Mucosa of stomach (tissue), 1 donor: ENCODE data around the gene SLC2A10.

Experiments used
- H3K27me3 ChIP-seq: one replicate; pipeline ENCODE4 v1.7.0; 2013; ENCODE audit warnings: mild to moderate bottlenecking, low read length; ENCODE audit not compliant: control insufficient read depth, insufficient read depth
- H3K36me3 ChIP-seq: one replicate; pipeline ENCODE4 v1.7.0; 2013; ENCODE audit warnings: low read length; ENCODE audit not compliant: control insufficient read depth, insufficient read depth
- H3K4me1 ChIP-seq: one replicate; pipeline ENCODE4 v1.7.0; 2013; ENCODE audit warnings: mild to moderate bottlenecking, low read length; ENCODE audit not compliant: control insufficient read depth, insufficient read depth
- H3K4me3 ChIP-seq: one replicate; pipeline ENCODE4 v1.7.0; 2013; ENCODE audit warnings: low read length
- H3K9ac ChIP-seq: one replicate; pipeline ENCODE4 v1.7.0; 2013; ENCODE audit warnings: mild to moderate bottlenecking, low read length, moderate library complexity
- H3K9me3 ChIP-seq: one replicate; pipeline ENCODE4 v1.7.0; 2013; ENCODE audit warnings: mild to moderate bottlenecking, low read length, moderate library complexity; ENCODE audit not compliant: control insufficient read depth
- donor health status: Pancreatic carcinoma.

SLC2A10 gene

DNA sequence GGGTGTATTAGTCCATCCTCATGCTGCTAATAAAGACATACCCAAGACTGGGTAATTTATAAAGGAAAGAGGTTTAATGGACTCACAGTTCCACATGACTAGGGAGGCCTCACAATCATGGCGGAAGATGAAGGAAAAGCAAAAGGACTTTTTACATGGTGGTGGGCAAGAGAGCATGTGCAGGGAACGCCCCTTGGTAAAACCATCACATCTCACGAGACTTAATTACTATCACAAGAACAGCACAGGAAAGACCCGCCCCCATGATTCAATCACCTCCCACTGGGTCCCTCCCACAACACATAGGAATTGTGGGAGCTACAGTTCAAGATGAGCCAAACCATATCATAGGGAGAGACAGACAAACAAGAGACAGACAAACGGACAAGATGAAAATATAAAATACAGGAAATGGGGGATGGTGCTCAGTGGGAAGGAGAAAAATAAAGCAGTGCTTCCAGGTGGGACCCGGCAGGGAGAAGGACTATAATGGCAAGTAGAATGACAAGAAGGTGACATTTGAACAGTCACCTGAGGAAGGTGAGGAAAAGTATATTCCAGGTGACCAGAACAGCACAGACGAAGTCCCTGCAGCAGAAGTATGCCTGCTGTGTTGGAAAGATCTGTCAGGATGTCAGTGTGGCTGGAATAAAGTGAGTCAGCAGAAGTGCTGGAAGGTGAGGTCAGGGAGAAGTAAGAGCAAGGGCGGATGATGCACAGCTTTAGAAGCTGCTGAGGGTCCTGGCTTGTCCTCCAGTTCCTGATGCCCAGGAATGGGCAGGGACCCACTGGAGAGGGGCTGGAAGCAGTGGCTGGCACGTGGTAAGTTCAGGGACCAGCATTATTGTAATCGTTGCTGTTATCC lies 61.1 kb downstream of the SLC2A10 start:
- no peaks in the 10 kb centered on the region for H3K4me1 ChIP-seq
- no peak overlapping the region for H3K4me3 ChIP-seq
- H3K27me3 ChIP-seq, result no peaks in the 10 kb centered on the region
- no peaks in the 10 kb centered on the region for H3K9me3 ChIP-seq
- no peaks in the 10 kb centered on the region for H3K36me3 ChIP-seq
- H3K9ac ChIP-seq, result no peak overlapping the region

DNA sequence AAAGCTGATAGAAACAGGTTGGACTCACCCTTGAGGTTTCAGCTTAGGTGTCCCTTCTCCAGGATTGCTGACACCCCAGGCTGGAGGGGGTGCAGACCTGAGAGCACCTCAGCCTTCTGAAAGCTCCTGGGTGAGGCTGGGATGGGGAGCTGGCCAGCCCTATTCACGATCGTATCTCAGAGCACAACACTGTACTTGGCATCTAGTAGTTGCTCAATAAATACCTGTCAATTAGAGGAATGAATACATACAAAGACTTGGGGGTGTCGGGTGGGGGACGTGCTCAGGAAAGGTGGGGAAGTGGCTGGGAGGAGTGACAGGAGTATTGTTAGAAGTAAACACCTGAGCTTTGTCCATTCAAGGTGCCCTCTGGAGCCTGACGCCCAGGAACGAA lies 61.7 kb downstream of the SLC2A10 start:
- Histone ChIP-seq H3K9ac (no peak overlapping the region), H3K4me1 (no peaks in the 10 kb centered on the region), H3K27me3 (no peaks in the 10 kb centered on the region), H3K4me3 (no peak overlapping the region), H3K36me3 (no peaks in the 10 kb centered on the region), H3K9me3 (no peaks in the 10 kb centered on the region)

DNA sequence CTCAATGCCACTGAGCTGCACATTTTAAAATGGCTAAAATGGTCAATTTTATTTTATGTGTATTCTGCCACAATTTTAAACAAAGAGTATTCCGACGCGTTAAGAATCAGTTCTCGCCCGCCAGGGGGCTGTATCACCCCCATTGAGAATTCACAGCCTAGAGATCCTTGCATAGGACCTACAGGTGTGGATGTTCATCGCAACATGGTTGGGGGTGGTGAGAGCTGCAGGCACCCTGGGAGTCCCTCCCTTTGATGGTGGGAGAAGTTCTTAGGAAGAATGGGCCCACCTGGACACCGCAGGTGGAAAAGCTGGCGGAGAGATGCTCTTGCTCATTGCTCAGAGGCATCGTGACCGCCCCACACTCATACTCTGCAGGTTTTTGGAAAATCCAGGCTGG lies 63.5 kb downstream of the SLC2A10 start:
- no peaks in the 10 kb centered on the region for H3K36me3 ChIP-seq
- H3K27me3 ChIP-seq, result no peaks in the 10 kb centered on the region
- no peaks in the 10 kb centered on the region for H3K9me3 ChIP-seq
- no peak overlapping the region for H3K4me3 ChIP-seq
- H3K9ac ChIP-seq, result no peak overlapping the region
- no peaks in the 10 kb centered on the region for H3K4me1 ChIP-seq

DNA sequence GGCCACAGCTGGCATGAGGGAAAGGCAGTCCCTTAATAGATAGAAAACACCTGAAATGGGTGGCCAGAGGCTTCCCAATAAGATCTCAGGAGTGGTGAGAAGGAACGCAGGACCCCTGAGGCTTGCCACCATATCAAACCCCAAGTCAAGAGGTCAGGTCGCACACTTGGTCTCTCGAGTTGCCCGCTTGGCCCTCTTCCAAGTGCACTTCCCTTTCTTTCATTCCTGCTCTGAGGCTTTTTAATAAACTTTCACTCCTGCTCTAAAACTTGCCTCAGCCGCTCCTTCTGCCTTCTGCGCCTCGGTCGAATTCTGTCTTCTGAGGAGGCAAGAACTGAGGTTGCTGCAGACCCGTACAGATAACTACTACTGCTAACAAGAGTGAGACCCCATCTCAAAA lies 64.2 kb downstream of the SLC2A10 start:
- no peak overlapping the region for H3K9ac ChIP-seq

DNA sequence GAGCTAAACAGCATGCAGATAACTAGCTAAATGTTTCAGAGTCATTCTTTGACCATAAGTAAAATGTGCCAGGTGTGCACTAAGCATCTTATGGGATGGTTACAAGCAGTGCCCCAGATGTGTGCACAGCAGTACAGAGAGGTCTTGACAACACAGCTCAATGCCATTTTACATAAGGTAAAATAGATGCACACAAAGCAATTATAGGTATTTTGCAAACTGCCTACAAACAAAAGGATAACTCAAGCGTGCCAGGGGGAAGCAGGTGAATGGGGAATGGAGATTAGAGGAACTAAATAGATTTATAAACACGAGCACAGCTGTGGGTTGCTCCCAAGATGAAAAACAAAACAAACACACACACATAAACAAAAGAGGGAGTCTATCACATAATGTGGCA lies 64.8 kb downstream of the SLC2A10 start:
- no peak overlapping the region for H3K9ac ChIP-seq
- H3K4me3 ChIP-seq, result no peak overlapping the region
- H3K36me3 ChIP-seq, result no peaks in the 10 kb centered on the region
- H3K4me1 ChIP-seq, result no peaks in the 10 kb centered on the region
- H3K9me3 ChIP-seq, result no peaks in the 10 kb centered on the region
- no peaks in the 10 kb centered on the region for H3K27me3 ChIP-seq

More for the DNA sequence above, 64.2 kb downstream of the SLC2A10 start:
- no peaks in the 10 kb centered on the region for H3K9me3 ChIP-seq
- H3K4me1 ChIP-seq, result no peaks in the 10 kb centered on the region
- no peak overlapping the region for H3K4me3 ChIP-seq
- H3K36me3 ChIP-seq, result no peaks in the 10 kb centered on the region
- no peaks in the 10 kb centered on the region for H3K27me3 ChIP-seq

DNA sequence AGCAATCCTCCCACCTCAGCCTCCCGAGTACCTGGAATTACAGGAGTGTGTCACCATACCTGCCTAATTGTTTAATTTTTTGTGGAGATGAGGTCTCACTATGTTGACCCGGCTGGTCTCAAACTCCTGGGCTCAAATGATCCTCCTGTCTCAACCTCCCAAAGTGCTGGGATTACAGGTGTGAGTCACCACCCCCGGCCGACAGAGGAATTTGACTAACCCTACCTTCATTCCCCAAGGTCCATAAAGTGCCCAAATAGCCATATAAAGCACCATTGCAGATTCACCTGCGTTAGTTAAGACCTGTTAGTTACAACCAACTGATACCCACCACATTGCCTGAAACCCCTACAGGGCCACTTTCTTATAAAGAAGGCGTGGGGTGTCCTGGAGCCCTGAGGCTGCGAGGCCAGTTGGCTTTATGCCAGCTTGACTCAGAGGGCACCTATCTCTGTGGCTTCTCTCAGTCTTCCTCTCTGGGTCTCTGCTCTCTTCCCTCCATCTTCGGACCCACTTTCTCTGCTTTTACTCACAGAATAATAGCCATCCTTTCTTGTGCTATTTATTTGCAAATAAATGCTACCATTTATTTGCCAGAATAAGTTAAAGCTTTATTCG lies 65.6 kb downstream of the SLC2A10 start:
- H3K4me3 ChIP-seq, result no peak overlapping the region
- H3K4me1 ChIP-seq, result no peaks in the 10 kb centered on the region
- H3K9me3 ChIP-seq, result no peaks in the 10 kb centered on the region
- no peak overlapping the region for H3K9ac ChIP-seq
- H3K36me3 ChIP-seq, result no peaks in the 10 kb centered on the region
- no peaks in the 10 kb centered on the region for H3K27me3 ChIP-seq

DNA sequence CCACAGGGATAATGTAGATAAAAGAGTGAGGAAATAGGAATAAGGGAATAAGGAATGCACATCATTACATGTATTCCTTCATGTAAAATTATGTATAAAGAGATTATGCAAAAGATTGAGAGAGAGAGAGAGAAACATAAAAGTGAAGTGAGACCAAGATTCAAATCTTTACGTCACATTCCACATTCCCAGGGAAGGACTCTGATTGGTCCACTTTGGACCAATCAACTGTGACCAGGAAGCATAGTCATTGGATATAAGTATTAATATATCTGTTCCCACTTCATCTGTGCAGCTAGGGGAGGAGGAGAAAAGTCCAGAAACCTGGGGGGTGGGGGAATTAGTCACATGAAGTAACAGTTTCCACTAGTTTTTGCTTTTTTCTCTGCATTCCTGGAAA lies 66.4 kb downstream of the SLC2A10 start:
- H3K27me3 ChIP-seq, result no peaks in the 10 kb centered on the region
- no peaks in the 10 kb centered on the region for H3K4me1 ChIP-seq
- no peaks in the 10 kb centered on the region for H3K9me3 ChIP-seq

DNA sequence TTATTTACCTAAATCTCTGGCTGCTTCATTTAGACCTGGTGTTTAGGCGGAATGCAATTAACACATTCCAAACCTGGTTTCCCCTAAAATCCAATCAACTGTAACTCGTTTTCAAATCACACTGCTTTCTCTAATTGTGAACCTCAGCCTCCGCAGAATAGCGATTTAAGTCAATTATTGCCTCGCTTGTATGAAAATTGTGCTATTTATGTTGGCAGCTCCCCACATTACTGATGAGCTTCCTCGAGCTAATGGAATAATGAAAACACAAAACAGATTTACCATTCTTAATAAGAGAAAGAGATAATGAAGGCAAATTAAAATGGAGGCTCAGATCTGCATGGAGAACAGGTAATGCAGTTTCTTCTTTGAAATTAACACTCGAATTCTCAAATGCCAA lies 67.9 kb downstream of the SLC2A10 start:
- no peak overlapping the region for H3K9ac ChIP-seq
- H3K9me3 ChIP-seq, result no peaks in the 10 kb centered on the region
- H3K36me3 ChIP-seq, result no peaks in the 10 kb centered on the region
- no peaks in the 10 kb centered on the region for H3K4me1 ChIP-seq
- no peaks in the 10 kb centered on the region for H3K27me3 ChIP-seq
- H3K4me3 ChIP-seq, result no peak overlapping the region

More for the DNA sequence above, 66.4 kb downstream of the SLC2A10 start:
- H3K36me3 ChIP-seq, result no peaks in the 10 kb centered on the region
- H3K4me3 ChIP-seq, result no peak overlapping the region
- H3K9ac ChIP-seq, result no peak overlapping the region

DNA sequence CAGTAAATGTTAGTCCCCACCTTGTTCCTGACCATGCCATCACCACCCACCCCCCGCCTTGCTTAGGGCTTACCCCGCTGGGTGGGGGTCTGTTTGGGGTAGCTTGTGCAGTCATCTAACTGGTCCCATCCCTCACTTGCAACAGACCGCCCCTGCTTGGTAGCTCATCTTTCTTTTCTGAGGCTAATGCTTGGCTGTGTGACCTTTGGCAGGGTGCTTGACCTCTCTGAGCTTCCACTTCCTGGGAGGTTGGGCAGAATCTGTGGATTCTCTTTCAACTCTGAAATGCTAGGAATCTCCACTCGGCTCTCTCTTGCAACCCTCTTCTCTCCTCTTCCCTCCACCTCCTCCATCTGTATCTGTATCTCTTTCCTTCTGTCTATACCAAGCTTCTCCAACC lies 70.4 kb downstream of the SLC2A10 start:
- Histone ChIP-seq H3K9ac (no peak overlapping the region), H3K4me3 (no peak overlapping the region), H3K9me3 (no peaks in the 10 kb centered on the region), H3K27me3 (no peaks in the 10 kb centered on the region), H3K36me3 (no peaks in the 10 kb centered on the region), H3K4me1 (no peaks in the 10 kb centered on the region)

DNA sequence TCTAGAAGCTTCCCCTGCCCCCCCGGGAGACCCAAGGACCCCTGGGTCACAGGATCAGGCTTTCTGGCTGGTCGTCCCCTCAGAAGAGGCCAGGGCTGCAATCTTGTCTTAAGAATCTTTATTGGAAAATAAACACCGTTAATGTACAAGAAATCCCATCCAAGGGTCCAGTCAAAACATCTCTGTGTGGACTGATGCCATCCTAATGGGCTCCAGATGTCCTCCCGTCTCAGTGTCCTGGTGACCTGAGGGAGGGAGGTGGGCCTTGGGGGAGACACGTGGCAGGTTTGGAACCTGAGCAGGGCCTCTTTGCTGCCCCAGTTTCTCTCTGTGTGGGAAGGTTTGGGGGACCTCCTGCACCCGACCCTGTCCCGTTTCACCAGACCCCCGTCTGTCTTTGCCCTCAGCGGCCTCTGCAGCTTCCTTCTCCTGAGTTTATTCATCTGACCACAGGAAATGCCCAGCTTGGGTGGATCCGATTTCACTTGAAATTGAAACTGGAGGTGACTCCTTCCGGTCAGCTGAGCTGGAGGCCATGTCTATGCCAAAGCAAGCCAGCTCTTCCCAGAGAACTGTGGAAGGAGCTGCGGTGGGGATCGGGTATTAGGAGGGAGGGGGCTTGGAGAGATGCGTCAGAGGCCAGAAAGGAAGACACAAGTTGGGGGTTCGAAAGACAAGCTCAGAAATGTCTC lies 75.1 kb downstream of the SLC2A10 start:
- H3K4me3 ChIP-seq, result no peak overlapping the region
- H3K27me3 ChIP-seq, result peaks cover 3% of the 10 kb centered on the region
- no peaks in the 10 kb centered on the region for H3K36me3 ChIP-seq
- H3K9me3 ChIP-seq, result no peaks in the 10 kb centered on the region
- no peaks in the 10 kb centered on the region for H3K4me1 ChIP-seq
- no peak overlapping the region for H3K9ac ChIP-seq
